K562 (cell line): ENCODE results near the gene UTS2R. TPM values are rescaled to one million over a fixed set of nuclear protein-coding genes. Genes with fewer than 3 reads are reported as not detected.
A peak's percentile ranks its signal among the peaks of the same experiment; 100 is the strongest.

ENCODE experiments used
- HMGN3 ChIP-seq: IDR thresholded peaks from 2 replicates; pipeline ENCODE4 v1.6.1; 2011; ENCODE audit warnings: borderline replicate concordance, low read depth, mild to moderate bottlenecking, mixed read lengths, low read length; ENCODE audit not compliant: insufficient read length; ENCODE audit errors: extremely low read depth
- ID3 ChIP-seq, 2 experiments: fragments of 250-450 bp in 1 of 2; fragments of 450-650 bp in 1 of 2; sonication (Bioruptor Pico) in 1 of 2; IDR thresholded peaks; 2 replicates each; pipeline versions ENCODE4 v1.6.1 to v1.8.0; 2016 to 2021; ENCODE audit warnings: mild to moderate bottlenecking in 2 of 2, moderate library complexity in 2 of 2, missing compliant biosample characterization in 1 of 2, missing genetic modification characterization in 1 of 2
- L3MBTL2 ChIP-seq: fragments of 450-650 bp; IDR thresholded peaks from 2 replicates; pipeline ENCODE4 v1.6.1; 2016; ENCODE audit warnings: mild to moderate bottlenecking, moderate library complexity
- NCOA4 ChIP-seq: fragments of 450-650 bp; IDR thresholded peaks from 2 replicates; pipeline ENCODE4 v1.6.1; 2018; ENCODE audit warnings: mild to moderate bottlenecking; ENCODE audit not compliant: partially characterized antibody
- REST ChIP-seq, 2 experiments: fragments of 450-650 bp; formaldehyde crosslinking in 1 of 2; IDR thresholded peaks; 2 replicates each; pipeline versions ENCODE4 v1.4.0 to v1.6.1; 2014 to 2020; ENCODE audit warnings: mild to moderate bottlenecking in 2 of 2, borderline replicate concordance in 1 of 2, low read depth in 1 of 2
- SMAD3 ChIP-seq: fragments of 450-650 bp; formaldehyde crosslinking; conservative IDR thresholded peaks from 2 replicates; pipeline ENCODE4 v1.4.0; 2020; ENCODE audit warnings: mild to moderate bottlenecking
- TCF7 ChIP-seq: sonication (generic); IDR thresholded peaks from 2 replicates; pipeline ENCODE4 v1.6.1; 2016; ENCODE audit warnings: antibody characterized with exemption, borderline replicate concordance
- ZNF124 ChIP-seq: sonication (generic); formaldehyde crosslinking; IDR thresholded peaks from 2 replicates; pipeline ENCODE4 v1.8.1; 2022; ENCODE audit warnings: missing genetic modification reagents
- polyA plus RNA-seq, 8 experiments: library from polyadenylated mRNA; depleted of rRNA in 4 of 8; stranded (reverse) in 5 of 8; unstranded in 3 of 8; fragments of >200 nt; fragmentation: Nextera tagmentation in 2 of 8; fragmentation: Illumina TruSeq in 1 of 8; extraction: Ambion mirVana in 2 of 8; extraction: Trizol in 1 of 8; gene quantifications; 2 replicates each; pipeline versions ENCODE4 v1.2.1 to v1.2.3, GENCODE V29; 2011 to 2014; ENCODE audit warnings: inconsistent platforms in 1 of 8, missing spikeins in 1 of 8
- total RNA-seq, 7 experiments: library from RNA; depleted of rRNA in 6 of 7; stranded (reverse); fragments of >200 nt in 6 of 7; fragmentation: Illumina TruSeq in 2 of 7; extraction: Trizol in 2 of 7; gene quantifications; 2 replicates each; pipeline versions ENCODE4 v1.2.1 to v1.2.3, GENCODE V29; 2011 to 2021; ENCODE audit warnings: low replicate concordance in 1 of 7
- TF ChIP-seq, protein P1 (sequence below): IDR thresholded peaks from 2 replicates; pipeline ENCODE4 v1.6.1; 2011; ENCODE audit warnings: borderline replicate concordance, low read depth, mild to moderate bottlenecking, moderate library complexity, low read length; ENCODE audit not compliant: insufficient read depth, poor library complexity, severe bottlenecking
- TF ChIP-seq, protein P2 (sequence below): fragments of 450-650 bp; IDR thresholded peaks from 2 replicates; pipeline ENCODE4 v1.6.1; 2017; ENCODE audit warnings: antibody characterized with exemption, mild to moderate bottlenecking

The UTS2R gene
- total and polyA plus RNA-seq, 9 of the 15 experiments (the other 6 are each of a cell fraction or from before 2014, with no cell fraction given): 0.22 TPM; not detected in 8

DNA sequence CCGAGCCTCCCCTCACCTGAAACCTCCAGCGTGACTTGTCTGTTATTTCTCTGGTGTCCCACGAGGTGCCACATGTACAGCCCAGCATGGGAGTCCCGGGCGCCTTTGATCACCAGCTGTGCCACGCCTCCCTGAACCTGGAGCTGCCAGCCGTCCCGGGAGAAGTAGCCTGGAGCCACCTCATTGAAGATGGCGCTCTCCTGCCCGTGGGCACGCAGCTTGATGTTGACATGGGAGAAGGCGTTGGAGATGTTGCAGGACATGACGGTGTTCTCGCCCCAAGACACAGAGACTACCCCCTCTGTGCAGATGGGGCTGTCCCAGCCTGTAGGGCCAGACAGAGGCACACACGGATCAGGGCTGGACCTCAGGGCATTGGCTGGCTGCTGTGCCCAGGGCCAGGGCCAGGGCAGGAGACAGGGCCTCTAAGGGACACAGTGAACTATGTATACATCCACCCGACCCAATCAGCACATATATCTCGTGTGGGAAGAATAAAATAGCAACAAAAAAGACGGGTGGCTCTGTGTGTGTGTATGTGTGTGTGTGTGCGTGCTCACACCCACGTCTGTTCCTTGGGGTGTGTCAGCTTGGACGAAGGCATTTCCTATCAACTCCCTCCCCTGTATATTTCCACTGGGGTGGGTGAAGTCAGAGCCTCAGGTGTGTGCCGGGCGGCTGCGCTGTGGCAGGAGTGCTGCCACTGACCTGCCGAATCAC is 46.8 kb upstream of the UTS2R start (continued):
- no peak for TF ChIP-seq REST (IDR thresholded peaks at IDR 0.05; ENCODE audit: borderline replicate concordance)
- TF ChIP-seq REST (CRISPR knock-in tag; IDR thresholded peaks at IDR 0.05; ENCODE audit: low read depth): no peak
- TF ChIP-seq, protein P1, sequence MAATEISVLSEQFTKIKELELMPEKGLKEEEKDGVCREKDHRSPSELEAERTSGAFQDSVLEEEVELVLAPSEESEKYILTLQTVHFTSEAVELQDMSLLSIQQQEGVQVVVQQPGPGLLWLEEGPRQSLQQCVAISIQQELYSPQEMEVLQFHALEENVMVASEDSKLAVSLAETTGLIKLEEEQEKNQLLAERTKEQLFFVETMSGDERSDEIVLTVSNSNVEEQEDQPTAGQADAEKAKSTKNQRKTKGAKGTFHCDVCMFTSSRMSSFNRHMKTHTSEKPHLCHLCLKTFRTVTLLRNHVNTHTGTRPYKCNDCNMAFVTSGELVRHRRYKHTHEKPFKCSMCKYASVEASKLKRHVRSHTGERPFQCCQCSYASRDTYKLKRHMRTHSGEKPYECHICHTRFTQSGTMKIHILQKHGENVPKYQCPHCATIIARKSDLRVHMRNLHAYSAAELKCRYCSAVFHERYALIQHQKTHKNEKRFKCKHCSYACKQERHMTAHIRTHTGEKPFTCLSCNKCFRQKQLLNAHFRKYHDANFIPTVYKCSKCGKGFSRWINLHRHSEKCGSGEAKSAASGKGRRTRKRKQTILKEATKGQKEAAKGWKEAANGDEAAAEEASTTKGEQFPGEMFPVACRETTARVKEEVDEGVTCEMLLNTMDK: no peak
- TF ChIP-seq L3MBTL2: peak; percentile 76
- TF ChIP-seq SMAD3 (CRISPR knock-in tag): no peak
- TF ChIP-seq, protein P2, sequence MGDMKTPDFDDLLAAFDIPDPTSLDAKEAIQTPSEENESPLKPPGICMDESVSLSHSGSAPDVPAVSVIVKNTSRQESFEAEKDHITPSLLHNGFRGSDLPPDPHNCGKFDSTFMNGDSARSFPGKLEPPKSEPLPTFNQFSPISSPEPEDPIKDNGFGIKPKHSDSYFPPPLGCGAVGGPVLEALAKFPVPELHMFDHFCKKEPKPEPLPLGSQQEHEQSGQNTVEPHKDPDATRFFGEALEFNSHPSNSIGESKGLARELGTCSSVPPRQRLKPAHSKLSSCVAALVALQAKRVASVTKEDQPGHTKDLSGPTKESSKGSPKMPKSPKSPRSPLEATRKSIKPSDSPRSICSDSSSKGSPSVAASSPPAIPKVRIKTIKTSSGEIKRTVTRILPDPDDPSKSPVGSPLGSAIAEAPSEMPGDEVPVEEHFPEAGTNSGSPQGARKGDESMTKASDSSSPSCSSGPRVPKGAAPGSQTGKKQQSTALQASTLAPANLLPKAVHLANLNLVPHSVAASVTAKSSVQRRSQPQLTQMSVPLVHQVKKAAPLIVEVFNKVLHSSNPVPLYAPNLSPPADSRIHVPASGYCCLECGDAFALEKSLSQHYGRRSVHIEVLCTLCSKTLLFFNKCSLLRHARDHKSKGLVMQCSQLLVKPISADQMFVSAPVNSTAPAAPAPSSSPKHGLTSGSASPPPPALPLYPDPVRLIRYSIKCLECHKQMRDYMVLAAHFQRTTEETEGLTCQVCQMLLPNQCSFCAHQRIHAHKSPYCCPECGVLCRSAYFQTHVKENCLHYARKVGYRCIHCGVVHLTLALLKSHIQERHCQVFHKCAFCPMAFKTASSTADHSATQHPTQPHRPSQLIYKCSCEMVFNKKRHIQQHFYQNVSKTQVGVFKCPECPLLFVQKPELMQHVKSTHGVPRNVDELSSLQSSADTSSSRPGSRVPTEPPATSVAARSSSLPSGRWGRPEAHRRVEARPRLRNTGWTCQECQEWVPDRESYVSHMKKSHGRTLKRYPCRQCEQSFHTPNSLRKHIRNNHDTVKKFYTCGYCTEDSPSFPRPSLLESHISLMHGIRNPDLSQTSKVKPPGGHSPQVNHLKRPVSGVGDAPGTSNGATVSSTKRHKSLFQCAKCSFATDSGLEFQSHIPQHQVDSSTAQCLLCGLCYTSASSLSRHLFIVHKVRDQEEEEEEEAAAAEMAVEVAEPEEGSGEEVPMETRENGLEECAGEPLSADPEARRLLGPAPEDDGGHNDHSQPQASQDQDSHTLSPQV: 0 out of 2 replicates have a peak, but pooled peaks have one; percentile 47
- TF ChIP-seq HMGN3: peak; percentile 21
- no peak for TF ChIP-seq ZNF124 (CRISPR knock-in tag)
- TF ChIP-seq ID3 (CRISPR knock-in tag; IDR thresholded peaks at IDR 0.05): no peak
- peak; percentile 36; the same call in 1 of the 2 replicates for TF ChIP-seq ID3 (tag; IDR thresholded peaks at IDR 0.05)
- TF ChIP-seq NCOA4: no peak
- no peak for TF ChIP-seq TCF7
